HEK293 (cell line): ENCODE results near the gene PRDM13.

Experiments used
- KLF16 ChIP-seq: fragments of 450-650 bp; formaldehyde crosslinking; IDR thresholded peaks from 2 replicates; pipeline ENCODE4 v1.5.1; 2017; ENCODE audit warnings: missing biosample characterization, missing genetic modification characterization
- MYNN ChIP-seq: fragments of 450-650 bp; formaldehyde crosslinking; IDR thresholded peaks from 2 replicates; pipeline ENCODE4 v1.5.1; 2016; ENCODE audit warnings: missing biosample characterization, missing genetic modification characterization, borderline replicate concordance
- REST ChIP-seq: fragments of 450-650 bp; formaldehyde crosslinking; IDR thresholded peaks from 2 replicates; pipeline ENCODE4 v1.5.1; 2016; ENCODE audit warnings: missing biosample characterization, missing genetic modification characterization
- TRIM28 ChIP-seq: IDR thresholded peaks from 2 replicates; pipeline ENCODE4 v1.6.1; 2011; ENCODE audit warnings: low read length, control low read depth, borderline replicate concordance
- YY1 ChIP-seq: fragments of 450-650 bp; formaldehyde crosslinking; IDR thresholded peaks from 2 replicates; pipeline ENCODE4 v1.5.1; 2018; ENCODE audit warnings: missing biosample characterization, missing genetic modification characterization
- ZBTB44 ChIP-seq: fragments of 450-650 bp; IDR thresholded peaks from 2 replicates; pipeline ENCODE4 v1.5.1; 2018; ENCODE audit warnings: missing biosample characterization, mild to moderate bottlenecking, missing genetic modification characterization
- ZNF10 ChIP-seq: fragments of 450-650 bp; formaldehyde crosslinking; IDR thresholded peaks from 2 replicates; pipeline ENCODE4 v1.5.1; 2017; ENCODE audit warnings: missing biosample characterization, missing genetic modification characterization
- ZNF449 ChIP-seq: fragments of 450-650 bp; formaldehyde crosslinking; IDR thresholded peaks from 2 replicates; pipeline ENCODE4 v1.5.1; 2017; ENCODE audit warnings: missing biosample characterization, mild to moderate bottlenecking, missing genetic modification characterization, moderate library complexity
- ZNF843 ChIP-seq: fragments of 450-650 bp; formaldehyde crosslinking; IDR thresholded peaks from 2 replicates; pipeline ENCODE4 v1.5.1; 2016; ENCODE audit warnings: missing biosample characterization, missing genetic modification characterization
- TF ChIP-seq, protein P1 (sequence below): fragments of 450-650 bp; formaldehyde crosslinking; IDR thresholded peaks from 2 replicates; pipeline ENCODE4 v1.5.1; 2016; ENCODE audit warnings: missing biosample characterization, missing genetic modification characterization

- TF ChIP-seq, protein P1, sequence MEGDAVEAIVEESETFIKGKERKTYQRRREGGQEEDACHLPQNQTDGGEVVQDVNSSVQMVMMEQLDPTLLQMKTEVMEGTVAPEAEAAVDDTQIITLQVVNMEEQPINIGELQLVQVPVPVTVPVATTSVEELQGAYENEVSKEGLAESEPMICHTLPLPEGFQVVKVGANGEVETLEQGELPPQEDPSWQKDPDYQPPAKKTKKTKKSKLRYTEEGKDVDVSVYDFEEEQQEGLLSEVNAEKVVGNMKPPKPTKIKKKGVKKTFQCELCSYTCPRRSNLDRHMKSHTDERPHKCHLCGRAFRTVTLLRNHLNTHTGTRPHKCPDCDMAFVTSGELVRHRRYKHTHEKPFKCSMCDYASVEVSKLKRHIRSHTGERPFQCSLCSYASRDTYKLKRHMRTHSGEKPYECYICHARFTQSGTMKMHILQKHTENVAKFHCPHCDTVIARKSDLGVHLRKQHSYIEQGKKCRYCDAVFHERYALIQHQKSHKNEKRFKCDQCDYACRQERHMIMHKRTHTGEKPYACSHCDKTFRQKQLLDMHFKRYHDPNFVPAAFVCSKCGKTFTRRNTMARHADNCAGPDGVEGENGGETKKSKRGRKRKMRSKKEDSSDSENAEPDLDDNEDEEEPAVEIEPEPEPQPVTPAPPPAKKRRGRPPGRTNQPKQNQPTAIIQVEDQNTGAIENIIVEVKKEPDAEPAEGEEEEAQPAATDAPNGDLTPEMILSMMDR (tag by site-specific recombination): peak; percentile 92
- TF ChIP-seq ZBTB44 (tag by site-specific recombination): no peak
- no peak; the same call in 1 of the 2 replicates for TF ChIP-seq ZNF843 (tag by site-specific recombination)
- no peak for TF ChIP-seq ZNF10 (tag by site-specific recombination)
- TF ChIP-seq YY1 (tag by site-specific recombination): no peak
- TF ChIP-seq MYNN (tag by site-specific recombination): no peak
- TF ChIP-seq REST (tag by site-specific recombination): peak; percentile 34; the same call in 1 of the 2 replicates
- TF ChIP-seq KLF16 (tag by site-specific recombination): no peak; the same call in 1 of the 2 replicates
- no peak for TF ChIP-seq TRIM28
- peak; percentile 58; the same call in 1 of the 2 replicates for TF ChIP-seq ZNF449
Measured at GRCh38 chr6:99588618-99589289, 17.9 kb upstream of the PRDM13 start.
